Stimulated activated CD8-positive, alpha-beta memory T cell treated with anti-CD3 and anti-CD28 coated beads, Interleukin-15, amount 100 ng/mL, for 4 hours (primary cell): ENCODE results near the gene TWNK.
A peak's percentile ranks its signal among the peaks of the same experiment; 100 is the strongest.

Experiments used
- DNase-seq, 2 donors: peaks; one replicate each; pipeline ENCODE4 v3.0.0-alpha.2; 2020; ENCODE audit warnings: low read depth in 2 of 2

TWNK gene

GRCh38 chr10:100996678-100997359, 9.5 kb downstream of the TWNK start:
- DNase-seq: no peak

- peak in 1 of 2 donors; percentile 49 for DNase-seq
Observed at GRCh38 chr10:100997360-100998182, 10.2 kb downstream of the TWNK start.

GRCh38 chr10:100998183-100998990, 11.0 kb downstream of the TWNK start:
- peak in 1 of 2 donors; percentile 23 for DNase-seq

GRCh38 chr10:100998991-100999741, 11.8 kb downstream of the TWNK start:
- DNase-seq: peak; percentile 51 to 57

- DNase-seq: no peak
Observed at GRCh38 chr10:100999742-101000126, 12.4 kb downstream of the TWNK start, which contains the start of gene LZTS2. Gene LZTS2, plus strand, starts transcription at chr10:100999808. Its CDS starts 2,731 bp downstream, at chr10:101002539.

- DNase-seq: no peak
Observed at GRCh38 chr10:101000127-101000914, 13.0 kb downstream of the TWNK start.

GRCh38 chr10:101000915-101001658, 13.7 kb downstream of the TWNK start:
- no peak for DNase-seq

GRCh38 chr10:101001659-101002035, 14.3 kb downstream of the TWNK start:
- no peak for DNase-seq

GRCh38 chr10:101002456-101002855, 15.1 kb downstream of the TWNK start:
- DNase-seq: no peak

- DNase-seq: no peak
Observed at GRCh38 chr10:101003639-101004206, 16.4 kb downstream of the TWNK start.

GRCh38 chr10:101005361-101005760, 18.0 kb downstream of the TWNK start:
- DNase-seq: no peak

GRCh38 chr10:101005869-101006567, 18.7 kb downstream of the TWNK start:
- no peak for DNase-seq

GRCh38 chr10:101006593-101007098, 19.3 kb downstream of the TWNK start:
- no peak for DNase-seq

GRCh38 chr10:101007099-101007711, 19.9 kb downstream of the TWNK start:
- DNase-seq: no peak

GRCh38 chr10:101007915-101008822, 20.8 kb downstream of the TWNK start:
- no peak for DNase-seq

GRCh38 chr10:101008823-101009423, 21.6 kb downstream of the TWNK start:
- DNase-seq: no peak

- no peak for DNase-seq
Observed at GRCh38 chr10:101010329-101010728, 23.0 kb downstream of the TWNK start.
